ENCODE data around the gene TBKBP1.
"Not testable (repeated sequence)": the region's sequence is repeated elsewhere in the genome, so short reads cannot be mapped to it uniquely, and the experiment has no call there.

TBKBP1 gene

DNA sequence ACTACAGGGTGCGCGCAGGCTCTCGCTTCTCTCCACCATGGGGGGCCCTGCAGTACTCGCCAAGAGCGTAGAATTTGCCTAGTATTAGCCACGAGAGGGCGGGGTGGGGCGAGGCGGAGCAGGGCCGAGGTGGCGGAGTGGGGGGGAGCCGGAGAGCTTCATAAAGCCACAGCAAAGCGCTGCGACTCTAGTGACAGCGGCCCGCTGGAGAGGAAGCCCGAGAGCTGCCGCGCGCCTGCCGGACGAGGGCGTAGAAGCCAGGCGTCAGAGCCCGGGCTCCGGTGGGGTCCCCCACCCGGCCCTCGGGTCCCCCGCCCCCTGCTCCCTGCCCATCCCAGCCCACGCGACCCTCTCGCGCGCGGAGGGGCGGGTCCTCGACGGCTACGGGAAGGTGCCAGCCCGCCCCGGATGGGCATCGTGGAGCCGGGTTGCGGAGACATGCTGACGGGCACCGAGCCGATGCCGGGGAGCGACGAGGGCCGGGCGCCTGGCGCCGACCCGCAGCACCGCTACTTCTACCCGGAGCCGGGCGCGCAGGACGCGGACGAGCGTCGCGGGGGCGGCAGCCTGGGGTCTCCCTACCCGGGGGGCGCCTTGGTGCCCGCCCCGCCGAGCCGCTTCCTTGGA, 39.2 kb downstream of the TBKBP1 start, which contains the start of gene TBX21:
Gene TBX21 (plus strand): TSS at position 190 of the 627 bp plus-strand sequence. CDS start 219 bp downstream, at position 409.
- DNase-seq (ENCODE audit: low read depth): no peak

DNA sequence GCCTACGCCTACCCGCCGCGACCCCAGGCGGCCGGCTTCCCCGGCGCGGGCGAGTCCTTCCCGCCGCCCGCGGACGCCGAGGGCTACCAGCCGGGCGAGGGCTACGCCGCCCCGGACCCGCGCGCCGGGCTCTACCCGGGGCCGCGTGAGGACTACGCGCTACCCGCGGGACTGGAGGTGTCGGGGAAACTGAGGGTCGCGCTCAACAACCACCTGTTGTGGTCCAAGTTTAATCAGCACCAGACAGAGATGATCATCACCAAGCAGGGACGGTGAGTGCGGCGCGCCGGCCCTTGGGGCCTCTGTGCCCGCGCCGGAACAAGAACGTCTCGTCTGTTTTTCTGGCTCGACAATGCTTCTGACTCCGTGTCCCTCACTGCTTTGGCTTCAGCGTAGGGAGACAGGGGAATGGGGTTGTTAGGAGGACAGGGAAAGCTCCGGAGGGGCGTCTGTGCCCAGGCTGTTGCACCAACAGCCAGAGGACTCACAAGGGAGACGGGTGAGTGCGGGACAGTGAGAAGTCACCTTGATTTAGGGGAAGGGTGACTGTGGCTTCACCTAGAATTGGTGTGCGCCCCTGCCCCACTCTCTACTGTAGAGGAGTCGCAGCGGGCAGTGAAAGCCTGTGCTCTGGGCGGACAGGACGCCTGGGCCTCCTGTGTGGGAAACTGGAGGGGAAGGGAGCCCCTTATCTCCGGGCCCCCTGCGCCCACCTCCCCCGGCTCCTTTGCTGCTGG, 39.9 kb downstream of the TBKBP1 start:
- no peak for DNase-seq (ENCODE audit: low read depth)

DNA sequence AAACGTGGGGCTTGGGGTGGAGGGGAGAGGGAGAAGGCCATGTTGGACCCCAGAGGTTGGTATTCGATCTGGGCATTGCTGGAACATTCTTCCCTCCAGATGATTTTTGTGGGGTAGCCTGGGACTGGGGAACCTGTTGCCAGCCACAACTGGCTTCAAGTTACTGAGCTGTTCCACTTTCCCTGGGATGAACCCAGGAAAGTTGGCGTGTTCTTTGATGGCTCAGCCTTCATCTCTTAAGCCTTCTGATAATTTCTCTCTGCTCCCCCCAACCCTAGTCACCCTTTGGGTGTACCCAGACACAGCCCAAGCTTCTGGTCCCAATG, 41.1 kb downstream of the TBKBP1 start:
- no peak for DNase-seq (ENCODE audit: low read depth)

DNA sequence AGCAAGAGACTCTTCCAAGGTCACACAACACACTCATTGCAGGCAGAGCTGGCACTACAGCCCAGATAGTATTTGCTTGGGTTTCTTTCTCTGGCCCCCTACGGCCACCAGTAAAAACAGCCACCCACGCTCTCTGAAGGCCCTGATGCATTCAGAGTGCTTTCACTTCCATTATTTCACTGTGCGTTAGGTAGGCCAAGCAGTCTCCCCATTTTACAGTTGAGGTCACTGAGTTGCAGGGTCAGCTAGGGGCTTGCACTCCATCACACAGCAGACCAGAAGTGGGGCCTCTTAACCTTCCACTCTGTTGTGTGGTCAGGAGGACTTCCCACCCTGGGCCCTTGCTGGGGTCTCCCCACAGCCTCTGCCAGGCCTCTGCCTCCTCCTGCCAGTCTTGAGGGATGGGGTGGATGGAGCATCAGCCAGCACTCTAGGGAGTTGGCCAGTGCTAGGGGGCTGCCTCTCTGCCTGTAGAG, 41.6 kb downstream of the TBKBP1 start:
- DNase-seq (ENCODE audit: low read depth): no peak

DNA sequence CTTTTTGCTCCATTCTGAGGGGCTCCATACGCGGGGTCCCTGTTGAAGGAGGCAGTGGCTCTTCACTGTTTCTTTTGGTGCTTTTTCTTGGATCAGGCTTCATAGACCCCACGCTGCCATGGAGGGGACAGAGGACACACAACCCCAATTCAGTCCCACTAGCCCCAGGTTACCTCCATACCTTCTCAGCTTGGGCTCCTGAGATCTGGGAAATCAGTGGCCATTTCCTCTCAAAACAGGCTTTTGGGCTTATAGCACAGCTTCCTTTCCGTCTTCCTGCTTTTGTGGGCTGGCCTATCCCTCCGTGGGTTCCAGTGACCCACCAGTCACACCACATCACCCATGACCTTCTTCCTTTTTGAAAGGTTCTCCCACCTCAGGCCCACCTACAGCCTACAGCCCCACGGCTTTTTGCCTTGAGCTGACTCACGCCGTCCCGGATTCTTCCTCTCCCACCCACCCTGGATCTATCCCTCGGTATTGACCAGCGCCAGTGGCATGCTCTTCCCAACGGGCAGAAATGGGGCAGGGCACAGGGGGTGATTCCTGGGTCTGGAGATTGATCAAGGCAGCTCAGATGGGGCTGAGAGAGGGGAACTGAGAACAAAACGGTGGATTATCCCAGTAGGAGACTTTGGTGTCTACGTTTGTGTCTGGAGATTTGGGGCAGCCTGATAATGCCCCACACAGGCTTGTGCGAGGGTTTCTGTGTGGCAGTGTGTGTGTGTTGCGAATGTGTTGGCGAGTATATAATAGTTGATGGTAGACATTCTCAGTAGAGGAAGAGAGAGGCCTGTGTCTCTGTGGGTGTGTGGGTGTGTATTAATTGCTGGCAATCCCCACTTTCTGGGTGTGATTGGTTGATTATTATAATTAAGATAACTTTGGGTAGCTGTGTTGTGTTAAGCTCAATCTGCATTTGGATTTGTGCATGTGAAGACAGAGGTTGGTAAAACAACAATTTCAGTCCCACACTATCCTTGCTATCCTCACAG, 42.8 kb downstream of the TBKBP1 start:
- DNase-seq (ENCODE audit: low read depth): no peak

DNA sequence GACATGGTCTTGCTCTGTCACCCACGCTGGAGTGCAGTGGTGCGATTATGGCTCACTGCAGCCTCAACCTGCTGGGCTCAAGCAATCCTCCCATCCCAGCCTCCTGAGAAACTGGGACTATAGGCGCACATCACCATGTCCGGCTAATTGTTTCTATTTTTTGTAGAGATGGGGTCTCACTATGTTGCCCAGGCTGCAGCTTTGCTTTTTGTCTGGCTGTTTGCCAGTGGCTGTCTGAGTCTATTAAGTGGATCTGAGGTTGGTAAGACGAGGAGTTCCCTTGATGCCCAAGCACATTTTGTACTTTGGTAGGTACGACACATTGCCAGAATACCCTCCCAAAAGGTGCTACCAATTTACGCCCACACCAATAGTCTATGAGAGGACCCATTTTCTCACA, 44.2 kb downstream of the TBKBP1 start:
- no peak for DNase-seq (ENCODE audit: low read depth)

DNA sequence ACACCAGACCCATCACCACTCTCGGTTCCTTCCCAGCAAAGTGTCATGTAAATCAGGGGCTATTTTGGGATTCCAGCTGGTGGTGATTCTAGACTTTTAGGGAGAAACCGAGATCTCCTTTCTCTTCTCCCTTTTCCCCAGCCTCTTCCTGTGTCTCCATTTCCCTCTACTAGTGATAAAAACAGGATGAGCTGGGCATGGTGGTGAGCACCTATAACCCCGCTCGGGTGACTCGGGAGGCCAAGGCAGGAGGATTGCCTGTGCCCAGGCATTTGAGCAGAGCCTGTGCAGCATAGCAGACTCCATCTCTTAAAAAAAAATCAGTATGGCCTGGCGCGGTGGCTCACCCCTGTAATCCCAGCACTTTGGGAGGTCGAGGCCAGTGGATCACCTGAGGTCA, 45.2 kb downstream of the TBKBP1 start:
- DNase-seq (ENCODE audit: low read depth): no peak

DNA sequence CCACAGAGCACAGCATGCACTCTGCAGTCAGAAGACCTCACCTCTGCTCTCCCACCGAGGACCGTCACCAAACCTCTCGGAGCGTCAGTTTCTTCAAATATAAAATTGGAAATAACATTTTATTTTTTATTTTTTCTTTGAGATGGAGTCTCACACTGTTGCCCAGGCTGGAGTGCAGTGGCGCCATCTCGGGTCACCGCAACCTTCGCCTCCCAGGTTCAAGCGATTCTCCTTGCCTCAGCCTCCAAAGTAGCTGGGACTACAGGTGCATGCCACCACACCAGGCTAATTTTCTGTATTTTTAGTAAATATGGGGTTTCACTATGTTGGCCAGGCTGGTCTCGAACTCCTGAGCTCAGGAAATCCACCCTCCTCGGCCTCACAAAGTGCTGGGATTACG, 46.0 kb downstream of the TBKBP1 start:
- DNase-seq (ENCODE audit: low read depth): not testable (repeated sequence)

DNA sequence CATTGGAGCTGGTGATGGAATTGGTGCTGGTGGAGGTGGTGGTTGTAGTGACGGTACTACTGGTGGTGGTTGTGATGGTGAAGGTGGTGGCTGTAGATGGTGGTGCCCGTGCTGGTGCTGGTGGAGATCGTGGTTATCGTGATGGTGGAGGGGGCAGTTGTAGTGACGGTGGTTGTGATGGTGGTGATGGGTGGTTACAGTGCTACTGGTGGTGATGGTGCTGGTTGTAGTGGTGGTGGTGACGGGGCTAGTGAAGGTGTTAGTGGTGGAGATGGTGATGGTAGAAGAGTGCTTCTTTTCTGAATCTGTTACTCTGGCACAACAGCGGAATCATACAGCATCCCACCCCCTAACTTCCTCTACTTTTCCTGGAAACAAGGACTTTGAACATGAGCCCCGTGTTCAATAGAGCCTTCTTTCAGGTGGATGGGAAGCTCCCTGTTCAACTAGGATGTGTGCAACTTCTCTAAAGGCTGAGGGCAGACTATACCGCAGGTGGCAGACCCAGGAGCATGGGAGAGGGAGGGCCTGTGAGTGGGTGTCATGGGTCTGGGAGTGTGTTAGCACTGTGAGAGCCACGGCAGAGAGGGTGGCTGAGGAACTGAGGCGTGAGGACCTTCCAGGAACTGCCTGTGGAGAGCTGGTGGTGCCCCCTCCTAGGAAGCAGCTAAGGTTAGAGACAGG, 47.3 kb downstream of the TBKBP1 start:
- DNase-seq (ENCODE audit: low read depth): no peak

DNA sequence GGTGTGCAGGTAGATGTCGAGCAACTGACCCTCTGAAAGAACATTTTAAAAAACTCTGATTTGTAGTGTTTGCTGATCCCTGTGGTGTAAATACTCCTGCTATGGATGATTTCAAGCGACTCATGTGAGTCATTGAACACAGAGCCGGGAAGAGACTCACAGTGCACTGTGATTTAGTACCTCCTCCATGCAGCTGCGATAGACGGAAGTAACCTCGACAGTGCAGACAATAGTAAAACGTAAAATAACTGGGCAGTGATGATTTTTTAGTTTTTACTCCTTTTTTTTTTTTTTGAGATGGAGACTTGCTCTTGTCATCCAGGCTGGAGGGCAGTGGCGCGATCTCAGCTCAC, 47.8 kb downstream of the TBKBP1 start:
- no peak for DNase-seq (ENCODE audit: low read depth)

DNA sequence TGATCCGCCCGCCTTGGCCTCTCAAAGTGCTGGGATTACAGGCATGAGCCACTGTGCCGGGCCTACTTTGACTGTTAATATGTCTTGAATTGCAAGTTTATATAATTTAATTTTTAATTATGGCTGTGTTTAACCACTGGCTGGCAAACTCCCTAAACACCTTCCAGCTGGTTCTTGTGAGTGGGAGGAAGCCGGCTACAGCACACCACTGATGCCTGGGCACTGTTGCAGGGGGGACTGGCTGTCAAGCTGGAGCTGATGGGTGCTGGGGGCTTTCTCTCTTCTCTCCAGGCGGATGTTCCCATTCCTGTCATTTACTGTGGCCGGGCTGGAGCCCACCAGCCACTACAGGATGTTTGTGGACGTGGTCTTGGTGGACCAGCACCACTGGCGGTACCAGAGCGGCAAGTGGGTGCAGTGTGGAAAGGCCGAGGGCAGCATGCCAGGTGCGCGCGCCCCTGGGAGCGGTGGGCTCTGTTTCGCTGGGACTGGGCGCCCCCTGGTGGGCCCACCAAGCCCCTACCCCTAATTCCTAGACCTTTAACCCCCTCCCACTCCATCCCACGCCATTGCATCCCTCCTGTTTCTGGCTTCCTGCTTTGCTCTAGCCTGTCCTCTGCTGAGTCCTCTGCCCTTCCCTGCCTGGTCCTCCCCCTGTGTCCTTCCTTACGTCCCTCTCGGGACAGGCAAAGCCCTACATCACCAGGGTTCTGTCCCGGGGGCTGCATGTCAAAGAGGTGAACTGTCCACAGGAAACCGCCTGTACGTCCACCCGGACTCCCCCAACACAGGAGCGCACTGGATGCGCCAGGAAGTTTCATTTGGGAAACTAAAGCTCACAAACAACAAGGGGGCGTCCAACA, 48.6 kb downstream of the TBKBP1 start:
- no peak for DNase-seq (ENCODE audit: low read depth)

DNA sequence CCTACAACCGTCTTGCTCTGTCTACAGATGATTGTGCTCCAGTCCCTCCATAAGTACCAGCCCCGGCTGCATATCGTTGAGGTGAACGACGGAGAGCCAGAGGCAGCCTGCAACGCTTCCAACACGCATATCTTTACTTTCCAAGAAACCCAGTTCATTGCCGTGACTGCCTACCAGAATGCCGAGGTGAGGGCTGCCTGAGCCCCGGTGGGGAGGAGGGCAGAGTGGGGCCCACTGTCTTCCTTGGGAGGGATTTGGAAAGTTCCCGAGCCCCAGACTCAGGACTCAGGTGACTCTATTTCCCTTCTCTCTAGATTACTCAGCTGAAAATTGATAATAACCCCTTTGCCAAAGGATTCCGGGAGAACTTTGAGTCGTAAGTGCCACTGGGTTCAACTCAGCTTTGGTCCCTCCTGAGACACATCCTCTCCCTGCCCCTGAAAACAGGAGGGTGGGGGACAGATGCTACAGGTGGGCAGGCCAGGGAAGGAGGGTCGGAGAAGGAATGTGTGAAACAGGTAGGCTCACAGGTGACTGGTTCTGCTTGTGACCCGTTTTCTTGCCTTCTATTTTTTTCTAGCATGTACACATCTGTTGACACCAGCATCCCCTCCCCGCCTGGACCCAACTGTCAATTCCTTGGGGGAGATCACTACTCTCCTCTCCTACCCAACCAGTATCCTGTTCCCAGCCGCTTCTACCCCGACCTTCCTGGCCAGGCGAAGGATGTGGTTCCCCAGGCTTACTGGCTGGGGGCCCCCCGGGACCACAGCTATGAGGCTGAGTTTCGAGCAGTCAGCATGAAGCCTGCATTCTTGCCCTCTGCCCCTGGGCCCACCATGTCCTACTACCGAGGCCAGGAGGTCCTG, 50.4 kb downstream of the TBKBP1 start:
- DNase-seq (ENCODE audit: low read depth): no peak

DNA sequence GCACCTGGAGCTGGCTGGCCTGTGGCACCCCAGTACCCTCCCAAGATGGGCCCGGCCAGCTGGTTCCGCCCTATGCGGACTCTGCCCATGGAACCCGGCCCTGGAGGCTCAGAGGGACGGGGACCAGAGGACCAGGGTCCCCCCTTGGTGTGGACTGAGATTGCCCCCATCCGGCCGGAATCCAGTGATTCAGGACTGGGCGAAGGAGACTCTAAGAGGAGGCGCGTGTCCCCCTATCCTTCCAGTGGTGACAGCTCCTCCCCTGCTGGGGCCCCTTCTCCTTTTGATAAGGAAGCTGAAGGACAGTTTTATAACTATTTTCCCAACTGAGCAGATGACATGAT, 51.0 kb downstream of the TBKBP1 start:
- no peak for DNase-seq (ENCODE audit: low read depth)

DNA sequence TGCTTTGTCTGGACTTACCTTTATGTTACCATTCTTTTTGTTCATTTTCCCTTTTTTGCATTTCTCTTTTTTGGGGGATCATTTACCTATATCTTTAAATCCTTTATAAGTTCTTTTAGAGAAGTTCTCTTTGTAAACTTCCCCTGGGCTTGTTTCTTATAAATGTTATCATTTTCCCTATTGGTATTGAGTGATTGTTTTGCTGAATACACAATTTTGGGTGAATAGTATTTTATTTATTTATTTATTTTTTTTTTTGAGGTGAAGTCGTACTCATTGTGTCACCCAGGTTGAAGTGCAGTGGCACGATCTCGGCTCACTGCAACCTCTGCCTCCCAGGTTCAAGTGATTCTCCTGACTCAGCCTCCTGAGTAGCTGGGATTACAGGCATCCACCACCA, 57.5 kb downstream of the TBKBP1 start:
- DNase-seq (ENCODE audit: low read depth): no peak

DNA sequence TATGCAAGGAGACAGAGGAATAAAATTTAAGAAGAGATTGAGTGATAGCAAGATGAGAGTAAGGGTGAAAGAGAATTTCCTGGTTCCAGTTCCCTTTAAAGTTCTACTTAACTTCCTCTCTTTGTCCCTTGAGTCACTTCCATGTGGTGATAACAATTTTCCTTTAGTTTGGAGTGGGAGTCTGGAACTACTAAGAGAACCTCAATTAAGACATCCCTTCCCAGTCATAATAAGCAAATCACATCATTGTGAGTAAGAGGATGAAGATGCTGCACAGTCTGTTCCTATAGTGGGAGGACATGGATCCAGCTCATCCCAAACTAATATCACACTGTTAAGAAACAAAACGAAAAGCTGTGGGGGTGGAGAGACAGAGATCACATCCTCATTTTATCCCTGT, 63.4 kb downstream of the TBKBP1 start:
- DNase-seq (ENCODE audit: low read depth): no peak

DNA sequence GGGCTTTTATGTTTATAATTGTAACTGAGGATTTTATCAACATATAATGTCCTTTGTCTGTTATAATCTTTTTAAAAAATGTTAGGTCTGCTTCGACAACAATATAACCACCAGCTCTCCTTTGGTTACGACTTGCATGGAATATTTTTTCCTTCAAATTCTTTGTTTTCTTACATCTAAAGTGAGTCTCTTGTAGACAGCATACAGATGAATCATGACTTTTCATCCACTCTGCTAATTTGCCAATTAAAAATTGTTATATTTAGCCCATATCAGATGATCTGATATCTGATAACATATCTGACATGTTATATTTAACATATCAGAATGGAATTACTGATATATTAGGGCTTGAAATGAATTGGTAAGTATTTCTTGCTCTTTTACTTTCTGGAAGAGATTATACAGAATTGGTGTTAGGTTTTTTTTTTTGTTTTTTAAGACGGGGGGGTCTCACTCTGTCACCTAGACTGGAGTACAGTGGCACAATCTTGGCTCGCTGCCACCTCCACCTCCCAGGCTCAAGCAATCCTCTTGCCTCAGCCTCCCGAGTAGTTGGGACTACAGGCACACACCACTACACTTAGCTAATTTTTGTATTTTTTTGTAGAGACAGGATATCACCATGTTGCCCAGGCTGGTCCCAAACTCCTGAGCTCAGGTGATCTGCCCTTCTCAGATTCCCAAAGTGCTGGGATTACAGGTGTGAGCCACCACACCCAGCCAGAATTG, 66.6 kb downstream of the TBKBP1 start:
- DNase-seq (ENCODE audit: low read depth): no peak

All from GM04503 (cell line).